GM19240 (cell line): ENCODE data around the gene AGPAT2.
"Not testable (repeated sequence)": the region's sequence is repeated elsewhere in the genome, so short reads cannot be mapped to it uniquely, and the experiment has no call there.

Source experiments
- DNase-seq: peaks from one replicate; pipeline ENCODE4 v3.0.0; 2011; ENCODE audit warnings: low spot score; ENCODE audit not compliant: insufficient read length

AGPAT2 gene

GRCh38 chr9:136720898-136721338 lies 33.7 kb upstream of the AGPAT2 start:
- DNase-seq: no peak

DNA sequence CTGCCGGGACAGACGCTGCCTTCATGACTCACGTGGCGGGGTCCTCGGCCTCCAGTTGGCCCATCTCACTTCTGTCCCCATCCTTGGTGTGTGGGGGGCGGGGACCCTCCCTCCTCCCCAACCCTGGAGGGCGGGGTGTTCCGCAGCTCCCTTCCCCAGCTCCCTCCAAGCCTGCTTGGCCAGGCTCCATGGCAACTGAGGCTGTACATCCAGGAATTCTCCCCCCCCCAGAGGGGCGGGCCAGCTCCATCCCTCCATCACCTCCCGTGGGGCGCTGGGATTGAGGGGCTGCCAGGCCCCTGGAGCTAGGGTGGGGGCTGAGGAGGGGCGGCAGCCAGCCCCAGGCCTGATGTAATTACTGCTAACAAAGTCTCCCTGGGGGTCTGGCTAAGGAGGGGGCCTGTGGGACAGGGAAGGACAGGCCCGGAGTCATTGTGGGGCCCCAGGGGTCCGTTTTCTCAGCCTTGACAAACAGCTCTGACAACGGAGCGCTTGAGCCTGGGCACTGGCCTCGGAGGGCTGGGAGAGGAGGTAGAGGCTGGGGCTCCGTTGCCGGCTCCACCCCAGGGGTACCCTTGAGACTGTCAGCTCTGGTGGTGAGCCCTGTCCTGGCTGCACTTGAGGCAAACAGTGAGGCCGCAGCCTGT lies 33.1 kb upstream of the AGPAT2 start:
- DNase-seq: no peak

DNA sequence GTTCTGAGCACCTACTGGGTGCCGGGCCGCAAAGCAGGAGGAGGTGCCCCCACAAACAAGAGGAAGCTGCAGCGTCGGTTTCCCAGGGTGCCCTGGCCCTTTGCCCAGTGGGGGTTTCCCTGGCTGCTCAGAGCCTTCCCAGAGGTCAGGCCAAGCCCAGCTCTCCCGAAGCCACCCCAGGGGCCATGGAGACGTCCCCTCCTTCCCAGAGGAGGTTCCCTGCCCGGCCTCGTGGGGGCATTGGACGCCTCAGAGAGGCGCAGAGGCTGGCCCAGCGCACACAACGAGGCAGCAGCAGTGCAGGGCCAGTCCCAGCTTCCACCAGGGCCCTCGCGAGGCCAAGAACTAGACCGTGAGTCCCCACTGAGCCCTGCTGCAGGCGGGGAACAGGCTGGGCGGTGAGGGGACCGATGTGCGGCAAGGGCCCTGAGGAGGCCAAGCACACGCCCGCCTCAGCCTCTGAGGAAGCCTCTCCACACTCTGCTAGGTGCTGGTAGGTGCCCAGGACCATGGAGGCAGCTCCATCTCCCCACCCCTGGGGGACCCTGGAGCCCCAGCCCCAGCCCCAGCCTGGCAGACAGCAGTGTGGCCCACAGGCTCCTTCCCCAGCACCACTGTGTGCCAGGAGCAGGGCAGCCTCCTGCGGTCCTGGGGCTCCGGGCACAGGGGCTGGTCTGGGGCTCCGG lies 32.1 kb upstream of the AGPAT2 start:
- no peak for DNase-seq

DNA sequence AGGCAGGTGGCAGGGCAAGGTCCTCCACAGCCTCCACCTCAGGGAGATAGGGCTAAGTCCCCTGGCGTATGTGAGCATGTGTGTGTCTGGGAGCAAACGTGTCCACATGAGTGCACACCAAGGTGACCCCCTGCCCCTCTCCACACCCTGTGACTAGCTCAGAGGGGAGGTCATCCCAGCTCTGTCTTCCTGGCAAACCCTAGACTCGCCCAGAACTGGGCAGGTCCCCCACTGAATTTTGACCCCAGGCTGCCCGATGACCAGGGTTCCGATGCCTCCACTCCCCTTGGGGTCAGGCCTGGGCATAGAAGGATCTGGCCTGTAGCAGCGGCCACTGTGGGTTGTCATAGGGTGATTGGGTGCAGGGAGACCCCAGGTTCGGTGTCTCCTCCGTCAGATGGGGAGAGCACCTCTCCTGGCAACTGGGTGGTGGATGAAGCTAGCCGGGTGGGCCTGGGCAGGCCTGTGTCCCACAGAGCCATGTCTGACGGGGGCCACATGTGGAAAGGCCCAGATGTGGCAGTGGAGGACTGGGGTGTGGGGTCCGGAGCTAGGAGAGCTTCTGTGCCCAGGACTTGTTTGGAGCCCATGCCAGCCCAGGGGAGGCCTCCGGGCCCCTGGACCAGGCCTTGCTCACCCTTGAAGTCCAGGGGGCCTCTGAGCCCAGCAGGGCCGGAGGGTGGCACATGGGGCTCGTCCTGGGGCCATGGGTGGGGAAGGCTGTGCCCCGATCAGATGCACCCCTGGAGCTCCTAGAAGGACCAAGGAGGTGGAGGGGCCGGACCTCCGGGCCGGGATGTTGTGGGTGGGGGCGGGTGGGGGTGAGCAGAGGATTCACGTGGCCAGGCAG lies 31.3 kb upstream of the AGPAT2 start:
- no peak for DNase-seq

GRCh38 chr9:136717399-136717798 lies 30.1 kb upstream of the AGPAT2 start:
- no peak for DNase-seq

DNA sequence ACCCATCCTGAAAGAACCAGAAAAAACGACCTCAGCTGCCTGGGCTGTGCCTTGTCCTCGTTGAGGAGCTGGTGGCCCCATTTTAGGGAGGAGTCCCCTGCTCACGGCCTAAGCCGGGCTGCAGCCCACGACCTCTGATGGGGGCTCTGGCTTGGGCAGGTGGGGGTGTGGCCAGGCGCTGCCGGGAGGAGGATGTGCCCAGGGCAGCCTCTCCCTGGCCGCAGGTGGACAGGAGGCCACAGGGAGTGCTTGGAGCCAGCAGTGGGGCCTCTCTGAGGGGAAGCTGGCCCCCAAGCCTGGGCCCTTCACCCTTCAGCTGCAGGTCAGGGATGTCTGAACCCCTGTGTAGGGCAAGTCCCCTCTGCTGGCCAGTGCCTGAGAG lies 27.6 kb upstream of the AGPAT2 start:
- no peak for DNase-seq

GRCh38 chr9:136714096-136714892 lies 27.0 kb upstream of the AGPAT2 start:
- no peak for DNase-seq

GRCh38 chr9:136713550-136713949 lies 26.3 kb upstream of the AGPAT2 start:
- no peak for DNase-seq

DNA sequence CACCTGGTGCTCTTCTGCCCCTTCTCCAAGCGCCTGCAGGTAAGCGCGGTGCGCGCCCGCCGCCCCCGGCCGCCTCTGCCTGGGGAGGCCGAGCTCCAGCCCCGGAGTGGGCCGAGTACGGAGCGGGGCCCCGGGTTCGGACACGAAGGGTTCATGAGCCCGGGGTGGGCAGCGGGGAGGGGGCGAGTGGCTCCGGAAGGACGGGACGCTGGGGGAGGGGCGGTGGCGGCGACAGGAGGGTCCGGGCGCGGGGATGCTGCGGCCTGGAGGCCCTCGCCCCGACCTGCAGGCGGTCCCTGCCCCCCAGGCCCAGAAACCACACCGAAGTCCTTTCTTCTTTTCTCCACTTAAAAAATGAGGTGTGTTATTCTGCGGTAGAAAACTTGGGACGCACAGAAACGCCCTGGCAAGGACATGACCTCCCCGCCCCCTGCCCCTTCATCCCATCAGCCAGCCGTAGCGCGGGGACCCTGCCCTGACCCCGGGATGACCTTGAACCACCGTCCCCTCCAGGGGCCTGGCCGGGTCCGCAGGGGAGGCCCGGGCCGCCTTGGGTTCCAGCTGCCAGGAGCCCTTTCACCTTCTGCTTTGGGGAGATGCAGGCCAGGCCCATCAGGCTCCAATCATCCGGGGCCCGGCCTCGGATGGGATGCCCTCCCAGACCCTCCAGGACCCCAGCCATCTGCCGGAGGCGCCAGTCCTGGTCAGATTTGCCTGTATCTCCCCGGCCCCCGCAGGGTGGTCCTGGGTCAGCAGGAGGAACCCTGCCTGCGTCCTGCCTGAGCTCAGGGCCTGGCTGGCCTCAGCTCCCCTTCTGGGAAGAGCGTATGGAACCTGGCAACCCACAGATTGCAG lies 25.7 kb upstream of the AGPAT2 start:
- DNase-seq: no peak

- DNase-seq: no peak
Observed at GRCh38 chr9:136711751-136712689, 24.8 kb upstream of the AGPAT2 start, which contains the start of gene DIPK1B. Gene DIPK1B (plus strand): TSS chr9:136712572. CDS start chr9:136712666, 94 bp downstream.

DNA sequence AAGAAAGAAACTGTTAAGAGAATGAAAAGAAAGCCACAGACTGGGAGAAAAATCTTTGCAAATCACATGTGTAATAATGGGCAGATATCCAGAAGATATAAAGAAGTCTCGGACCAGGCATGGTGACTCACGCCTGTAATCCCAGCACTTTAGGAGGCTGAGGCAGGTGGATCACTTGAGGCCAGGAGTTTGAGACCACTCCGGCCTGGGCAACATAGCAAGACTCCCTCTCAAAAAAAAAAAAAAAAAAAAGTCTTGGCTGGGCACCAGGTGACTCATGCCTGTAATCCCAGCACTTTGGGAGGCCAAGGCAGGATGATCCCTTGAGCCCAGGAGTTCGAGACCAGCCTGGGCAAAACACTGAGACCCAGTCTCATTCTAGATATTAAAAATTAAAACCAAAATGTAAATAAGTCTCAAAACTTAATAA lies 24.0 kb upstream of the AGPAT2 start:
- not testable (repeated sequence) for DNase-seq

DNA sequence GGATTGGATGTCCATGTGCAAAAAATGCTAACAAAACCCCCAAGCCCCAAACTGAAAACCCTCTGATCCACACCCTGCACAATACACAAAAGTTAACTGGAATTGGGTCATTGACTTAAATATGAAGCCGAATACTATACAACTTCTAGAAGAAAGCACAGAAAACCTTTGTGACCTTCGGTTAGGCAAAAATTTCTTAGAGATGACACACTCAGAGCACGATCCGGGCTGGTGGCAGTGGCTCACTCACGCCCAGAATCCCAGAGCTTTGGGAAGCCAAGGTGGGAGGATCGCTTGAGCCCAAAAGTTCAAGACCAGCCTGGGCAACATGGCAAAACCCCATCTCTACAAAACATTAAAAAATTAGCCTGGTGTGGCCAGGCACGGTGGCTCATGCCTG lies 23.3 kb upstream of the AGPAT2 start:
- DNase-seq: no peak

GRCh38 chr9:136709454-136710109 lies 22.3 kb upstream of the AGPAT2 start:
- DNase-seq: no peak

GRCh38 chr9:136707849-136708517 lies 20.7 kb upstream of the AGPAT2 start:
- DNase-seq: no peak

- no peak for DNase-seq
Observed at GRCh38 chr9:136707011-136707410, 19.8 kb upstream of the AGPAT2 start.

DNA sequence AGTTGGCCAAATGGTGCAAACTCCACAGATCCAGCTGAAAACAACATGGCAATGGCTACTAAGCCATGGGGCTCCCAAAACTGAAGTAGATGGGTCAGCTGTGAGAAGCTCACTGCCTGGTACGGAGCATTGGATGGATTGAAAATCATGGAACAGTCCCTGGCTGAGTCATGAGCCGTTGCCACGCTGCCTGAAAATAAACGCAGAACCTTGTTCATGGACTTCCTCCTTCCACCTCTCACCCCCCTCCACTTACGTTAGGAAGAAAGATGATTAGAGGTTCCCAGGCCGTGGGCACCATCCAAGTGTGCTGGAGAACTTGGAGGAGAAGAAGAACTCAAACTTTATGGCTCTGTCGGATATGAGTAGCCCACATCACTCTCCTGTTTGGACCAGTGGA lies 18.3 kb upstream of the AGPAT2 start:
- no peak for DNase-seq

DNA sequence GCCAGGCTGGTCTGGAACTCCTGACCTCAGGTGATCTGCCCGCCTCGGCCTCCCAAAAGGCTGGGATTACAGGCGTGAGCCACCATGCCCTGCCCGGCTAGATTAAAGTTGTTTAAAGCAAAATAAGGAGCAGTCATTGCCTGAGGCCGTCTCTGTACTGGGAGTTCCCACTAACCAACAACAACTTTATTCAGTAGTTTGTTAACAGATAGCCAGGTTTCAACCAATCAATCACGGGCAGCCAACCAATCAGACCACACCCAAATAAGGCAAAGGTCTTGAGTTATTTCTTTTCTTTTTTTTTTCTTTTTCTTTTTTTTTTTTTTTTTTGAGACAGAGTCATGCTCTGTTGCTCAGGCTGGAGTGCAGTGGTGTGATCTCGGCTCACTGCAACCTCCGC lies 17.5 kb upstream of the AGPAT2 start:
- DNase-seq: not testable (repeated sequence)

DNA sequence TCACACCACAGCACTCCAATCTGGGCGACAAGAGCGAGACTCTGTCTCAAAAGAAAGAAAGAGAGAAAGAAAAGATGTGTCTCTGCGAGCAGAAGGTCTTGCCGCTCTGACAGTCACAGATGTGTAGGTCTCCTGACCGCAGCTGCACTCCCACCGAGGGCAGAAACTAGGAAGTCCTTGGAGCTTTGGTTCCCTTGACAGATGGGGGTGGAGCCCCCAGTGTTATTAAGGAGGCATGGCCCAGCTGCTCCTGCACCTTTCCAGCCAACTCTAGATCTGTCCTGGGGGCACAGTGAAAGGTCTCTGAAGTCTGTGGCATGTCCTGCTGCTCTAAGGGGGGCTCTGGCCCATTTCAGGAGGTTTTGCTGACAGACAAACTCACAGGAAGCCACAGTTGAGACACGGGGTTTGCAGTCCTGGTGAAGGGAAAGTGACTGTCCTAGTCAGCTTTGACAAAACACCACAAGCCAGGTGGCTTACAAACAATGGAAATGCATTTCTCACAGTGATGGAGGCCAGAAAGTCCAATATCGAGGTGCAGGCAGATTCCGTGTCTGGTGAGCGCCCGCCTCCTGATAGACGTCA lies 16.1 kb upstream of the AGPAT2 start:
- no peak for DNase-seq
